ENCODE measurements around the gene BMP7.

GRCh38 chr20:57313951-57314350 is 47.5 kb upstream of the BMP7 start:
- TF ChIP-seq ZFP30 (CRISPR knock-in tag; IDR thresholded peaks at IDR 0.05): no peak
- no peak for TF ChIP-seq ZFP3 (CRISPR knock-in tag; IDR thresholded peaks at IDR 0.05)
